Activated T-cell treated with anti-CD3 and anti-CD28 coated beads for 24 hours (primary cell): ENCODE results near the gene OPTN.
"Not testable (repeated sequence)": the region's sequence is repeated elsewhere in the genome, so short reads cannot be mapped to it uniquely, and the experiment has no call there.

Experiments used
- DNase-seq: peaks from one replicate; pipeline ENCODE4 v3.0.0-alpha.2; 2020; ENCODE audit warnings: low read depth

OPTN gene

DNA sequence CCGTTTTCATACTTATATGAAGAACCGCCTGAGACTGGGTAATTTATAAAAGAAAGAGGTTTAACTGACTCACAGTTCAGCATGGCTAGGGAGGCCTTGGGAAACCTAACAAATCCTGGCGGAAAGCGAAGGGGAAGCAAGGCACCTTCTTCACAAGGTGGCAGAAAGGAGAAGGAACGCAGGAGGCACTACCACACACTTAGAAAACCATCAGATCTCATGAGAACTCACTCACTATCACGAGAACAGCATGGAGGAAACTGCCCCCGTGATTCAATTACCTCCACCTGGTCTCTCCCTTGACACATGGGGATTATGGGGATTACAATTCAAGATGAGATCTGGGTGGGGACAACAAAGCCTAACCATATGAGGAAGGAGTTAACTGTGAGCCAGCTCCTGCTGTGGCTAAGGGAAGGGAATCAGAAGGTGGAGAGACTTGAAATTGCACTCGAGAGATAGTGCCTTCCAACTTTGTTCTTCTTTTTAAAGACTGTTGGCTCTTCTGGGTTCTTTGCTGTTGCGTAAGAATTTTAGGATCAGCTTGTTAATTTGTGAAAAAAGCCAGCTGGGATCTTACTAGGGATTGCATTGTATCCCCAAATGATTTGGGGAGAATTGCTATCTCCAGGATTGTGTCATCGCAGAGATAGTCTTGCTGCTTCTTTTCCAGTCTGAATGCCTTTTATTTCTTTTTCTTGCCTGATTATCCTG lies 21.0 kb downstream of the OPTN start:
- no peak for DNase-seq

GRCh38 chr10:13121500-13121854 lies 21.5 kb downstream of the OPTN start:
- no peak for DNase-seq

DNA sequence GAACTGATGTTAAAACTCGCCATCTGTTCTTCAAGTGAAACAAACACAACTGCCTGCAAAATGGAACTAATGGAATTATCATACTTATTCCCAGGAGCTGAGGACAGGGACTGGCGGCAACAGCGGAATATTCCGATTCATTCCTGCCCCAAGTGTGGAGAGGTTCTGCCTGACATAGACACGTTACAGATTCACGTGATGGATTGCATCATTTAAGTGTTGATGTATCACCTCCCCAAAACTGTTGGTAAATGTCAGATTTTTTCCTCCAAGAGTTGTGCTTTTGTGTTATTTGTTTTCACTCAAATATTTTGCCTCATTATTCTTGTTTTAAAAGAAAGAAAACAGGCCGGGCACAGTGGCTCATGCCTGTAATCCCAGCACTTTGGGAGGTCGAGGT lies 36.7 kb downstream of the OPTN start:
- DNase-seq, result no peak

DNA sequence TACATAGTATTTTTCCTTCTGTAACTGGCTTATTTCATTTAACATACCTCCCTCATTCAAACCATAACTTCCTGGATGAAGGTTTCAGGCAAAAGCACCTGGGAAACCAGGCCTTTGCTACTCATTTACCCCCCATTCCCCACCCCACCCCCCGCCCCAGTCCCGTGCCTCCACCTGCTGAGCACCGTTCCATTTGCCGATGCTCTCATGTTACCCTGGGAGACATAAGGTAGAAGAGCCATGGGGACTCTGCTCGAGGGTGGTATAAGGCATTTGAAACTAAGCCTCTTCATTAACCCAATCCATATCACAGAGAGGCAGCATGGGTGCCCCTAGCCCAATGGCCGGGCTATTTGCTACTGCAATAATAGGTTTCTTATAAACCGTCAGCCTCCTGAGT lies 39.2 kb downstream of the OPTN start:
- DNase-seq, result no peak

DNA sequence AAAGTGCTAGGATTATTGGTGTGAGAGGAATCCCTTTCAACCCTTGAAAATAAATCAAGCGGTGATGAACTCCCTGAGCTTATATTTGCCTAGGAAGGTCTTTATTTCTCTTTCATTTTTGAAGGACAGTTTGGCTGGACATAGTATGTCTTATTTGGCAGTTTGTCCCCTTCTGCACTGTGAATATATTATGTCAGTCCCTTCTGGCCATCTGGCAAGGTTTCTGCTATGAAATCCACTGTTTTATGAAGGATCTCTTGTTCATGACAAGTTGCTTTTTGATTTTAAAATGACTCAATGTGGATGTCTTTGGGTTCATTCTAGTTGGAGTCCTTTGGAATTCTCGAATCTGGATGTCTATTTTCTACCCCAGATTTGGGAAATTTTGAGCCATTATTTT lies 39.7 kb downstream of the OPTN start:
- no peak for DNase-seq

DNA sequence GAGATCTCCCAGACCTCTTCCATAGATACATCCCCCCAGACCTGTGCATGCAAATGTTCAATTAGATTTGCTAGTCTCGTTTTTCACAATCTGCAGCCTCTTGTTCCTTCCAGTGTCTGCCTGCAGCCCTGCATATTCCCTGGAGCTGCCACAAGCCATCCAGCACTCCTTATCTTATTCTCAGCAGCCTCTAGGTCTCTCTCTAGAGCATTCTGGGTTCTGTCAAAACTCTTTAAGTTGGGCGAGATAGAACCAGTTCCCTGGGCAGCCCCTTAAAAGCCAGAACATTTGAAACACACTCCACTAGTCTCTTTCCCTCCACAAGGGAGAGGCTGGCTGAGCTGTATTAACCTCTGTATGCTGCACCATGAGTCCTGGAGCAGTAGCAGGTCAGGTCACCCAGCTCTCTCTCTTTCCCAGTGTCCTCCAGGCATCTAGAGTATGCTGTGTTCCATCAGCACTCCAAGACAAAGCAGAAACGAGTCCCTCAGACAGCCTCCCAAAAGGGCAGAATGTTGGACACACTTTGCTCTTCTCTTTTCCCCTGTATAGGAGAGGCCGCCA lies 40.7 kb downstream of the OPTN start:
- no peak for DNase-seq

GRCh38 chr10:13143766-13144165 lies 43.8 kb downstream of the OPTN start:
- DNase-seq, result no peak

- DNase-seq, result no peak
Measured at GRCh38 chr10:13144814-13145213, 44.9 kb downstream of the OPTN start.

DNA sequence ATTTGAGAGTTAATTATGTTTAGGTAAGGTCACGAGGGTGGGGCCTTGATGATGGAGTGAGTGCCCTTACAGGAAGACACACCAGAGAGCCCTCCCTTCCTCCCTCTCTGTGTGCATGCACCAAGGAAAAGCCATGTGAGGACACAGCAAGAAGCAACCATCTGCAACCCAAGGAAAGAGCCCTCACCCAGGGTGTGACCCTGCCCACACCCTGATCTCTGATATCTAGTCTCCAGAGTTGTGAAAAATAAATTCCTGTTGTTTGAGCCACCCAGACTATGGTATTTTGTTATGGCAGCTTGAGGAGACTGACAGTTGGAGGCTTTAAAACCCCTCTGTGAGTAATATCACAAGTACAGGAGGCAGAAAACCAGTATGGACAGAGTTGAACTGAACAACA lies 46.4 kb downstream of the OPTN start:
- DNase-seq, result no peak

GRCh38 chr10:13147161-13147560 lies 47.2 kb downstream of the OPTN start:
- DNase-seq, result no peak

- no peak for DNase-seq
Measured at GRCh38 chr10:13152296-13152695, 52.3 kb downstream of the OPTN start.

- not testable (repeated sequence) for DNase-seq
Measured at GRCh38 chr10:13155860-13156259, 55.9 kb downstream of the OPTN start.

- DNase-seq, result no peak
Measured at GRCh38 chr10:13158401-13158800, 58.4 kb downstream of the OPTN start.

- peak; percentile 97 for DNase-seq
Measured at GRCh38 chr10:13160934-13161856, 61.2 kb downstream of the OPTN start, which contains the start of gene MCM10. MCM10 (plus strand) TSS chr10:13161558; CDS start chr10:13164203, 2,645 bp downstream.

DNA sequence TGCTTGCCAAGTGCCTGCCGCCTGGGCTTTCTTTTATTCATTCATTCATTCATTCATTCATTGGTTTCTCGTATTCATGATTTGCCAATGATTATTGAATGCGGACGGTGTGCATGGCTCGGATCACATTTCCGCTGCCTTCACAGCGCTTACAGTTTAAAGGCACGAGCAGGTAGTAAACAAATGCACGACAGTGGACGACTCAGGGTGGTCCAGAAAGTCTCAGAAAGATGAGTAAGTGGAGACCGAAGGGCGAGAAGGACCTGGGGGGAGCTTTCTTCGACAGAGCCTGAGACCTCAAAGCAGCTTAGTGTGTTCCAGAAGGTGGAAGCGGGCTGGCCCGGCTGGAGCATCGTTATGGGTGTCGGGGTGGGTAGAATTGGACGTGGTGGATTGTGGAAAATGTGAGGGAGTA lies 61.9 kb downstream of the OPTN start:
- peak; percentile 7 for DNase-seq

GRCh38 chr10:13163859-13164258 lies 63.9 kb downstream of the OPTN start:
- no peak for DNase-seq

DNA sequence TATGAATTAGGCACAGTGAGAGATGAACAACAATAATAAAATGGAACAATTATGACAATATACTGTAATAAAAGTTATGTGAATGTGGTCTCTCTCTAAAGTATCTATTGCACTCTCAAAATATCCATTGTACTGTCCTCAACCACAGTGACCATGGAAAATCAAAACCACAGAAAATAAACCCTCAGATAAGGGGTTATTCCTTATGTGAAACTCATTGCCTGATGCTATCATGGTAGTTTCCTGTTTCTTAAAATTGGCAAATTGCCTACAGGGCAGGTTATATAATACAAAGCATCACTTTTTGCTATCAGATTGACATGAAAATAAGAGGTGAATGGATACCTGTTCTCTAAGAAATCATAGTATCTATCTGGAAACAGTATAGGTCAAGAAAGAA lies 65.2 kb downstream of the OPTN start:
- no peak for DNase-seq

GRCh38 chr10:13167568-13167967 lies 67.6 kb downstream of the OPTN start:
- no peak for DNase-seq

GRCh38 chr10:13168781-13169180 lies 68.8 kb downstream of the OPTN start:
- no peak for DNase-seq

GRCh38 chr10:13173616-13174015 lies 73.7 kb downstream of the OPTN start:
- DNase-seq, result no peak

- no peak for DNase-seq
Measured at GRCh38 chr10:13180788-13181187, 80.8 kb downstream of the OPTN start.

GRCh38 chr10:13182424-13182823 lies 82.5 kb downstream of the OPTN start:
- DNase-seq, result no peak

GRCh38 chr10:13183625-13184024 lies 83.7 kb downstream of the OPTN start:
- no peak for DNase-seq
